ENCODE results near the gene CTNNB1.
A peak's percentile ranks its signal among the peaks of the same experiment; 100 is the strongest.

Gene CTNNB1

GRCh38 chr3:41198950-41199865 is at the start of gene CTNNB1:
TSS of gene CTNNB1 (plus strand) at chr3:41199505. CDS start at chr3:41224069, 24,564 bp downstream.
- peak; percentile 85 for DNase-seq (ENCODE audit: low spot score)

GRCh38 chr3:41155834-41156233 is 43.5 kb upstream of the CTNNB1 start:
- no peak for DNase-seq (ENCODE audit: low spot score)

- no peak for DNase-seq (ENCODE audit: low spot score)
These were observed 40.4 kb upstream of the CTNNB1 start for GRCh38 chr3:41158947-41159346.

GRCh38 chr3:41159588-41160189 is 39.6 kb upstream of the CTNNB1 start:
- DNase-seq (ENCODE audit: low spot score), result no peak

GRCh38 chr3:41162541-41162940 is 36.8 kb upstream of the CTNNB1 start:
- no peak for DNase-seq (ENCODE audit: low spot score)

- DNase-seq (ENCODE audit: low spot score), result no peak
These were observed 36.3 kb upstream of the CTNNB1 start for GRCh38 chr3:41163006-41163405.

GRCh38 chr3:41163421-41163820 is 35.9 kb upstream of the CTNNB1 start:
- DNase-seq (ENCODE audit: low spot score), result no peak

- no peak for DNase-seq (ENCODE audit: low spot score)
These were observed 34.5 kb upstream of the CTNNB1 start for GRCh38 chr3:41164777-41165176.

GRCh38 chr3:41167722-41168497 is 31.4 kb upstream of the CTNNB1 start:
- no peak for DNase-seq (ENCODE audit: low spot score)

GRCh38 chr3:41169023-41169422 is 30.3 kb upstream of the CTNNB1 start:
- DNase-seq (ENCODE audit: low spot score), result no peak

- DNase-seq (ENCODE audit: low spot score), result no peak
These were observed 25.1 kb upstream of the CTNNB1 start for GRCh38 chr3:41173926-41174885.

- no peak for DNase-seq (ENCODE audit: low spot score)
These were observed 23.9 kb upstream of the CTNNB1 start for GRCh38 chr3:41175365-41175764.

GRCh38 chr3:41176596-41176995 is 22.7 kb upstream of the CTNNB1 start:
- no peak for DNase-seq (ENCODE audit: low spot score)

GRCh38 chr3:41178576-41178975 is 20.7 kb upstream of the CTNNB1 start:
- no peak for DNase-seq (ENCODE audit: low spot score)

GRCh38 chr3:41180396-41180795 is 18.9 kb upstream of the CTNNB1 start:
- no peak for DNase-seq (ENCODE audit: low spot score)

GRCh38 chr3:41182504-41183059 is 16.7 kb upstream of the CTNNB1 start:
- no peak for DNase-seq (ENCODE audit: low spot score)

- no peak for DNase-seq (ENCODE audit: low spot score)
These were observed 14.9 kb upstream of the CTNNB1 start for GRCh38 chr3:41184394-41184793.

GRCh38 chr3:41186297-41186696 is 13.0 kb upstream of the CTNNB1 start:
- DNase-seq (ENCODE audit: low spot score), result no peak

- DNase-seq (ENCODE audit: low spot score), result no peak
These were observed 11.0 kb upstream of the CTNNB1 start for GRCh38 chr3:41188306-41188705.

GRCh38 chr3:41190509-41191284 is 8.6 kb upstream of the CTNNB1 start:
- DNase-seq (ENCODE audit: low spot score), result no peak

All from iPS-NIHi11 (cell line).